Measurements from ENCODE around the gene IRF4.

DNA sequence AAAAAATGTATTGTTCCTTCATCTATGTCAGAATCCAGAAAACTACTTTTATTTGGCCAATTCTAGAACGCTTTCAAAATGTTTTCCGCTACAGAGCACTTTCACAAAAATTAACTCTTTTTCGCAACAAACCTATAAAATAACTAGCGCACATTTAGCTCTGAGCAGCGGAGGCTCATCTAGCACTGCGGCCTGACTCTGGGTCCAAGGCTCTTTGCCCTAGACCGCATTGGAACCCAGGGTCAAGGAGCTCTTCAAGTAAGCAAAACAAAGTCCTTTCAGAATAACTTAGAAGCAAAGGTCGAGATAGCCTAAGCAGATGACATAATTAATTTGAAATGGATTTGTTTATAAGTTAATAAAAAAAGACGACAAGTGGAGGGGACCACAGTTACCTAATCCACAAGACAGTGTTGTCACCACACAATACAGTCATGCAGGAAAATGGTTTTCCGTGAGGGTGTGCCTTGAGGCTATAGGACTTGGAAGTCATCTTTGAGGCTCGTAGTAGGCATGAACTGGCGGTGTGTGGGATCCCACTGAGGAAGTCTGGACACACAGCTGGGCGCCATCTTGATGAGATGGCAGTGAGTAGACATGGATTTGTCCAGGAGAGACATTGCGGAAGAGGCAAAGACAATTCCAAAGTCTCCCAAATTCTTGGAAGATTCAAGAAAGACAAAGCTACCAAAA, 29.2 kb upstream of the IRF4 start:
- TF ChIP-seq, protein P1, sequence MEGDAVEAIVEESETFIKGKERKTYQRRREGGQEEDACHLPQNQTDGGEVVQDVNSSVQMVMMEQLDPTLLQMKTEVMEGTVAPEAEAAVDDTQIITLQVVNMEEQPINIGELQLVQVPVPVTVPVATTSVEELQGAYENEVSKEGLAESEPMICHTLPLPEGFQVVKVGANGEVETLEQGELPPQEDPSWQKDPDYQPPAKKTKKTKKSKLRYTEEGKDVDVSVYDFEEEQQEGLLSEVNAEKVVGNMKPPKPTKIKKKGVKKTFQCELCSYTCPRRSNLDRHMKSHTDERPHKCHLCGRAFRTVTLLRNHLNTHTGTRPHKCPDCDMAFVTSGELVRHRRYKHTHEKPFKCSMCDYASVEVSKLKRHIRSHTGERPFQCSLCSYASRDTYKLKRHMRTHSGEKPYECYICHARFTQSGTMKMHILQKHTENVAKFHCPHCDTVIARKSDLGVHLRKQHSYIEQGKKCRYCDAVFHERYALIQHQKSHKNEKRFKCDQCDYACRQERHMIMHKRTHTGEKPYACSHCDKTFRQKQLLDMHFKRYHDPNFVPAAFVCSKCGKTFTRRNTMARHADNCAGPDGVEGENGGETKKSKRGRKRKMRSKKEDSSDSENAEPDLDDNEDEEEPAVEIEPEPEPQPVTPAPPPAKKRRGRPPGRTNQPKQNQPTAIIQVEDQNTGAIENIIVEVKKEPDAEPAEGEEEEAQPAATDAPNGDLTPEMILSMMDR (conservative IDR thresholded peaks at IDR 0.05; ENCODE audit: low read length) = no peak
- no peak for TF ChIP-seq EZH2phosphoT487 (IDR thresholded peaks at IDR 0.05; ENCODE audit: borderline replicate concordance, low read depth, low read length)

Measured in OCI-LY7 (cell line).